ENCODE measurements around the gene VPS13C.

The VPS13C gene

DNA sequence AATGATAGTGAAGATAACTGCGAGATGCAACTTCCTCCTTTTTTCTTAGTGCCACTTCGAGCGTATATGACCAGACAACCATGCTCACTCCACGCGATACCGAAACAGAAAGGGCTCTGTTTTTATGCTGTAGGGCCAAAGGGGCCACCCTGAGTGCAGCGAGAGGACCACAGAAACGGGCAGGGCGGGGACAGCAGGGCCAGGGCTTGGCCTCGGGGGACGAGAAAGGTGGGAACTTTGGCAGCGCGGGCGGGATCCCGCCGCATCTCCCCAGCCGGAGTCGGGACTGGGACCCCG lies 483 bp downstream of the VPS13C start:
- TF ChIP-seq TAF1 (IDR thresholded peaks at IDR 0.05; ENCODE audit: borderline replicate concordance, insufficient read depth, low read length) (no peak), SIN3A (IDR thresholded peaks at IDR 0.05; ENCODE audit: borderline replicate concordance, insufficient read depth, low read length) (no peak), FOXP2 (optimal IDR thresholded peaks at IDR 0.05; ENCODE audit: borderline replicate concordance, extremely low read depth, extremely low read length, insufficient read depth) (no peak), POLR2AphosphoS5 (IDR thresholded peaks at IDR 0.05; ENCODE audit: low read depth, low read length) (no peak)
- TF ChIP-seq, protein P1, sequence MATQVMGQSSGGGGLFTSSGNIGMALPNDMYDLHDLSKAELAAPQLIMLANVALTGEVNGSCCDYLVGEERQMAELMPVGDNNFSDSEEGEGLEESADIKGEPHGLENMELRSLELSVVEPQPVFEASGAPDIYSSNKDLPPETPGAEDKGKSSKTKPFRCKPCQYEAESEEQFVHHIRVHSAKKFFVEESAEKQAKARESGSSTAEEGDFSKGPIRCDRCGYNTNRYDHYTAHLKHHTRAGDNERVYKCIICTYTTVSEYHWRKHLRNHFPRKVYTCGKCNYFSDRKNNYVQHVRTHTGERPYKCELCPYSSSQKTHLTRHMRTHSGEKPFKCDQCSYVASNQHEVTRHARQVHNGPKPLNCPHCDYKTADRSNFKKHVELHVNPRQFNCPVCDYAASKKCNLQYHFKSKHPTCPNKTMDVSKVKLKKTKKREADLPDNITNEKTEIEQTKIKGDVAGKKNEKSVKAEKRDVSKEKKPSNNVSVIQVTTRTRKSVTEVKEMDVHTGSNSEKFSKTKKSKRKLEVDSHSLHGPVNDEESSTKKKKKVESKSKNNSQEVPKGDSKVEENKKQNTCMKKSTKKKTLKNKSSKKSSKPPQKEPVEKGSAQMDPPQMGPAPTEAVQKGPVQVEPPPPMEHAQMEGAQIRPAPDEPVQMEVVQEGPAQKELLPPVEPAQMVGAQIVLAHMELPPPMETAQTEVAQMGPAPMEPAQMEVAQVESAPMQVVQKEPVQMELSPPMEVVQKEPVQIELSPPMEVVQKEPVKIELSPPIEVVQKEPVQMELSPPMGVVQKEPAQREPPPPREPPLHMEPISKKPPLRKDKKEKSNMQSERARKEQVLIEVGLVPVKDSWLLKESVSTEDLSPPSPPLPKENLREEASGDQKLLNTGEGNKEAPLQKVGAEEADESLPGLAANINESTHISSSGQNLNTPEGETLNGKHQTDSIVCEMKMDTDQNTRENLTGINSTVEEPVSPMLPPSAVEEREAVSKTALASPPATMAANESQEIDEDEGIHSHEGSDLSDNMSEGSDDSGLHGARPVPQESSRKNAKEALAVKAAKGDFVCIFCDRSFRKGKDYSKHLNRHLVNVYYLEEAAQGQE (IDR thresholded peaks at IDR 0.05; ENCODE audit: insufficient read depth in 1 of 2, low read depth in 2 of 2, low read length in 2 of 2): no peak

DNA sequence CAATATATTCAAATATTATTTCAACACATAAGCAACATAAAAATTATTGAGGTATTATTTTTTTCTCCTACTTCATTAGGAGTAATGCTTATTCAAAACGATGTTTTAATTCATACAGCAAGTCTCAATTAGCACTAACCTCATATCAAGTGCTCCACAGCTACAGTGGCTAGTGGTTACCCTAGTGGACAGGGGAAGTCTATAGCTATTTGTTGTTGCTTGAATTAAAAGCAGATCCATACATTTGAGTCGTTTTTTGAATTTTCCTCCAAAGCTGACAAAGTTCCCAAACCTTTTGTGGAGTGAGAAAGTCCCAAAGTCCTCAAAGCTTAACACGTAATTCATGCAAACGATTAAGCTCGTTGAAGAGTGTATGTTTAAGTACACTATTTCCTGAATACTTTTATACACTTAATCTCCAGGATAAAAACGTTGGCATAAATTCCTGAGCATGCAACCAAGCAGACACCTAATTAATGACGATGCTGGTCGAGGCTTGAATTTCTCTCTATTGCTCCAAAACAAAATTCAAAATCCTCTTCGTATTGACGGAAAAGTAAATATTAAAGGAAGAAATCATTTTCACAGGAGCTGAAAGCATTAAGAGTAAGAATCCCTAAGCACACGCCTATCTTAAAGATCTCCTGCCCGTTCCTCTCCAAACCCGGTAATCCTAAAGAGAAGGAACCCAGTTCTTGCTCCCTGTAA lies 985 bp downstream of the VPS13C start:
- TF ChIP-seq FOXP2 (optimal IDR thresholded peaks at IDR 0.05; ENCODE audit: borderline replicate concordance, extremely low read depth, extremely low read length, insufficient read depth) (no peak), POLR2AphosphoS5 (IDR thresholded peaks at IDR 0.05; ENCODE audit: low read depth, low read length) (no peak), SIN3A (IDR thresholded peaks at IDR 0.05; ENCODE audit: borderline replicate concordance, insufficient read depth, low read length) (no peak), TAF1 (IDR thresholded peaks at IDR 0.05; ENCODE audit: borderline replicate concordance, insufficient read depth, low read length) (no peak)
- TF ChIP-seq, protein P1 (IDR thresholded peaks at IDR 0.05; ENCODE audit: insufficient read depth in 1 of 2, low read depth in 2 of 2, low read length in 2 of 2): no peak

DNA sequence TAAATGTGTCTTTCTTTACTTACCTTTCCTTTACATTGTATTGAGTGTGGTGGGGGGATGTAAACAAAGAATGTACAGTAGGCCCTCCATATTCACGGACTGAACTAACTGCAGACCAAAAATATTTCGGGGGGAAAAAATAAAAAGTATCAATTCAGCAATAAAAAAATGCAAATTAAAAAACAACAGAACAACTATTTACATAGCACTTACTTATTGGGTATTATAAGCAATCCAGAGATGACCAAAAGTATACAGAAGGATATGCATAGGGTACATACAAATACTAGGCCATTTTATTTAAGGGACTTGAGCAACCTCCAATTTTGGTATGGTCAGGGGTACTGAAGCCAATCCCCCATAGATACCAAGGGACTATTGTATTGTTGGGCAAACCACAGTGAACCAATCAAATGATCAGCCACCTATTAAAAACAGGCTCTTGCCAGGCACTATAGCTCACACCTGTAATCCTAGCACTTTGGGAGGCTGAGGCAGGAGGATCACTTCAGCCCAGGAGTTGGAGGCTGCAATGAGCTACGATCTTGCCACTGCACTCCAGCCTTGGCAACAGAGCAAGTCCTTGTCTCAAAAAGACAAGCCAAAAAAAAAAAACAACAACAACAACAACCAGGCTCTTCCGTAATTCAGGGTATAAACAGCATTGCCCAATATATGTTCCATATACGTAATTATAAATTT lies 1.8 kb downstream of the VPS13C start:
- TF ChIP-seq FOXP2 (optimal IDR thresholded peaks at IDR 0.05; ENCODE audit: borderline replicate concordance, extremely low read depth, extremely low read length, insufficient read depth): no peak
- no peak for TF ChIP-seq POLR2AphosphoS5 (IDR thresholded peaks at IDR 0.05; ENCODE audit: low read depth, low read length)
- TF ChIP-seq, protein P1 (IDR thresholded peaks at IDR 0.05; ENCODE audit: insufficient read depth in 1 of 2, low read depth in 2 of 2, low read length in 2 of 2): no peak
- TF ChIP-seq SIN3A (IDR thresholded peaks at IDR 0.05; ENCODE audit: borderline replicate concordance, insufficient read depth, low read length): no peak
- no peak for TF ChIP-seq TAF1 (IDR thresholded peaks at IDR 0.05; ENCODE audit: borderline replicate concordance, insufficient read depth, low read length)

DNA sequence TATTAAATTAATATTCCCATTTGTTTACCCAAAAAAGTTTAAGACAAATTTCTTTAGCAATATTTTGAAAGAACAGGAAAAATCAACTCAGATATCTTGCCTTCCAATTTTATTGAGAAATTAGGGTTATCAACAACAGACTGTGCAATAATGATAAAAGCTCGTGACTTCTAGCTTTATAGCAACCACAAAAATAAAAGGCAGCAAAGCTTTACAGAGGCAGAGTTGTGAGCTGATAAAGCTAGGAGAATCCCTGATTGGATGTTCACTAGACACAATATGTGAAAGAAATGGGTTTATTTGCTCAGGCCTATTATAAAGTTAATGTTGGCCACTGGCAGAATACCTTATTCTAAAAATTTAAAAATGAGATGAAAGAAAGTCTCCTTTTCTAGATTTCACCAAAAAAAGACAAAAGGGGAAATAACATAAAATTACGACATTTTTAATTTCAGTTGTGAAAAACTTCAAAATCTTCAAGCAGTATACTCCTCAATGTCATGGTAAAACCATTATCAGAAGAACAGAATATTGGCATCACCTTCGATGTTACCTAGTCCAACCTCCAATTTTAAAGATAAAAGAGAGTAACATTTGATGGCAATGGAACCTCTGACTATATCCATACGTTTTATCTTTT lies 2.8 kb downstream of the VPS13C start:
- TF ChIP-seq POLR2AphosphoS5 (IDR thresholded peaks at IDR 0.05; ENCODE audit: low read depth, low read length) (no peak), TAF1 (IDR thresholded peaks at IDR 0.05; ENCODE audit: borderline replicate concordance, insufficient read depth, low read length) (no peak), FOXP2 (optimal IDR thresholded peaks at IDR 0.05; ENCODE audit: borderline replicate concordance, extremely low read depth, extremely low read length, insufficient read depth) (no peak), SIN3A (IDR thresholded peaks at IDR 0.05; ENCODE audit: borderline replicate concordance, insufficient read depth, low read length) (no peak)
- TF ChIP-seq, protein P1 (IDR thresholded peaks at IDR 0.05; ENCODE audit: insufficient read depth in 1 of 2, low read depth in 2 of 2, low read length in 2 of 2): no peak

Data from PFSK-1 (cell line).